Loucy (cell line): ENCODE data around the gene CACNB3.
A peak's percentile ranks its signal among the peaks of the same experiment; 100 is the strongest.

Source experiments
- H2AFZ ChIP-seq: fragments of 200-600 bp; sonication (generic); 2 replicates; pipeline ENCODE4 v1.6.0; 2016; ENCODE audit warnings: antibody characterized with exemption, mild to moderate bottlenecking, low read length, moderate library complexity
- H3F3A ChIP-seq: fragments of 200-600 bp; 2 replicates; pipeline ENCODE4 v1.6.0; 2016; ENCODE audit warnings: antibody characterized with exemption, low read depth, mild to moderate bottlenecking
- H3K27me3 ChIP-seq: fragments of 200-600 bp; sonication (generic); 2 replicates; pipeline ENCODE4 v1.6.1; 2014; ENCODE audit warnings: low read length, mild to moderate bottlenecking; ENCODE audit not compliant: insufficient read depth, poor library complexity, severe bottlenecking
- H3K36me3 ChIP-seq: fragments of 200-600 bp; sonication (generic); 2 replicates; pipeline ENCODE4 v1.6.1; 2016; ENCODE audit warnings: low read length; ENCODE audit not compliant: insufficient read depth
- H3K4me1 ChIP-seq: fragments of 200-600 bp; sonication (generic); 2 replicates; pipeline ENCODE4 v1.5.1; 2014; ENCODE audit warnings: low read length, mild to moderate bottlenecking; ENCODE audit not compliant: insufficient read depth, poor library complexity, severe bottlenecking
- H3K4me2 ChIP-seq: fragments of 200-600 bp; sonication (generic); 2 replicates; pipeline ENCODE4 v1.6.0; 2014; ENCODE audit warnings: antibody characterized with exemption, low read length, low read depth, mild to moderate bottlenecking; ENCODE audit not compliant: poor library complexity, severe bottlenecking
- H3K4me3 ChIP-seq: fragments of 200-600 bp; sonication (generic); 2 replicates; pipeline ENCODE4 v1.5.1; 2014; ENCODE audit warnings: low read length, mild to moderate bottlenecking, mixed read lengths; ENCODE audit not compliant: poor library complexity, severe bottlenecking
- H3K79me2 ChIP-seq: fragments of 200-600 bp; sonication (generic); 2 replicates; pipeline ENCODE4 v1.6.1; 2014; ENCODE audit warnings: low read length; ENCODE audit not compliant: insufficient read depth
- H3K9ac ChIP-seq: fragments of 200-600 bp; sonication (generic); 2 replicates; pipeline ENCODE4 v1.6.0; 2014; ENCODE audit warnings: mild to moderate bottlenecking, low read depth, low read length, moderate library complexity; ENCODE audit not compliant: poor library complexity, severe bottlenecking
- H3K9me2 ChIP-seq: fragments of 200-600 bp; sonication (generic); replicated peaks from 2 replicates; pipeline ENCODE4 v1.6.1; 2016; ENCODE audit warnings: low read depth, low read length, mixed read lengths
- H3K9me3 ChIP-seq: fragments of 200-600 bp; sonication (generic); 2 replicates; pipeline ENCODE4 v1.6.1; 2014; ENCODE audit warnings: mild to moderate bottlenecking, antibody characterized with exemption, low read length, low read depth; ENCODE audit not compliant: insufficient read depth
- H4K20me1 ChIP-seq: fragments of 200-600 bp; sonication (generic); 2 replicates; pipeline ENCODE4 v1.6.0; 2014; ENCODE audit warnings: antibody characterized with exemption, low read length, mild to moderate bottlenecking; ENCODE audit not compliant: insufficient read depth, poor library complexity, severe bottlenecking
- EZH2phosphoT487 ChIP-seq: fragments of 200-600 bp; IDR thresholded peaks from 2 replicates; pipeline ENCODE4 v1.6.1; 2018; ENCODE audit warnings: antibody characterized with exemption, mild to moderate bottlenecking, moderate library complexity, borderline replicate concordance
- TF ChIP-seq, protein P1 (sequence below): fragments of 200-600 bp; sonication (generic); conservative IDR thresholded peaks from 2 replicates; pipeline ENCODE4 v1.5.1; 2014; ENCODE audit warnings: mild to moderate bottlenecking, antibody characterized with exemption, low read length

Gene CACNB3

DNA sequence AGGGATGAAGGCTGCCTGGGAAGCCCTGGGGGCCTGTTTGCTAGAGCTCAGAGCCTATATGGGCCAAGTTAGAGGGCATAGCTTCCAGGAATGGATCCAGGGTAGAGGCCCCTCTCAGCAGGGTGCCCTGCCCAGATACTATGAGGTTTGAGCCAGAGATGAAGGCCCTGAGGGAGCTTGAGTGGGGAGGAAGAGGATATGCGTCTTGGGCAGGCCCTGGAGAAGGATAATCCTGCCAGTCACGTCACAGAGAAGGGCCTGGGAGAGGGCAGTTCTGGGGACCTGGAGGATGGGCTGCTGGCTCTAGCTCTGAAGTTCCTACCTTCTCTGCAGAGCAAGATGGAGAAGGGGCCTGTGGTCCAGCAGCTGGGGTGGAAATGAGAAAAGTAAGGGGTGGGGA, 5.9 kb upstream of the CACNB3 start:
- Histone ChIP-seq H3K9me2 (no peaks in the 10 kb centered on the region), H3F3A (no peaks in the 10 kb centered on the region; the same call in 1 of the 2 replicates), H3K4me1 (peaks cover 17% of the 10 kb centered on the region), H3K4me2 (no peak overlapping the region), H3K36me3 (no peaks in the 10 kb centered on the region), H3K79me2 (peaks cover 13% of the 10 kb centered on the region; the same call in 1 of the 2 replicates), H2AFZ (no peak overlapping the region), H3K9me3 (no peaks in the 10 kb centered on the region), H3K27me3 (no peaks in the 10 kb centered on the region), H3K4me3 (no peak overlapping the region), H3K9ac (no peak overlapping the region), H4K20me1 (no peaks in the 10 kb centered on the region)
- TF ChIP-seq, protein P1, sequence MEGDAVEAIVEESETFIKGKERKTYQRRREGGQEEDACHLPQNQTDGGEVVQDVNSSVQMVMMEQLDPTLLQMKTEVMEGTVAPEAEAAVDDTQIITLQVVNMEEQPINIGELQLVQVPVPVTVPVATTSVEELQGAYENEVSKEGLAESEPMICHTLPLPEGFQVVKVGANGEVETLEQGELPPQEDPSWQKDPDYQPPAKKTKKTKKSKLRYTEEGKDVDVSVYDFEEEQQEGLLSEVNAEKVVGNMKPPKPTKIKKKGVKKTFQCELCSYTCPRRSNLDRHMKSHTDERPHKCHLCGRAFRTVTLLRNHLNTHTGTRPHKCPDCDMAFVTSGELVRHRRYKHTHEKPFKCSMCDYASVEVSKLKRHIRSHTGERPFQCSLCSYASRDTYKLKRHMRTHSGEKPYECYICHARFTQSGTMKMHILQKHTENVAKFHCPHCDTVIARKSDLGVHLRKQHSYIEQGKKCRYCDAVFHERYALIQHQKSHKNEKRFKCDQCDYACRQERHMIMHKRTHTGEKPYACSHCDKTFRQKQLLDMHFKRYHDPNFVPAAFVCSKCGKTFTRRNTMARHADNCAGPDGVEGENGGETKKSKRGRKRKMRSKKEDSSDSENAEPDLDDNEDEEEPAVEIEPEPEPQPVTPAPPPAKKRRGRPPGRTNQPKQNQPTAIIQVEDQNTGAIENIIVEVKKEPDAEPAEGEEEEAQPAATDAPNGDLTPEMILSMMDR = no peak
- no peak for TF ChIP-seq EZH2phosphoT487

DNA sequence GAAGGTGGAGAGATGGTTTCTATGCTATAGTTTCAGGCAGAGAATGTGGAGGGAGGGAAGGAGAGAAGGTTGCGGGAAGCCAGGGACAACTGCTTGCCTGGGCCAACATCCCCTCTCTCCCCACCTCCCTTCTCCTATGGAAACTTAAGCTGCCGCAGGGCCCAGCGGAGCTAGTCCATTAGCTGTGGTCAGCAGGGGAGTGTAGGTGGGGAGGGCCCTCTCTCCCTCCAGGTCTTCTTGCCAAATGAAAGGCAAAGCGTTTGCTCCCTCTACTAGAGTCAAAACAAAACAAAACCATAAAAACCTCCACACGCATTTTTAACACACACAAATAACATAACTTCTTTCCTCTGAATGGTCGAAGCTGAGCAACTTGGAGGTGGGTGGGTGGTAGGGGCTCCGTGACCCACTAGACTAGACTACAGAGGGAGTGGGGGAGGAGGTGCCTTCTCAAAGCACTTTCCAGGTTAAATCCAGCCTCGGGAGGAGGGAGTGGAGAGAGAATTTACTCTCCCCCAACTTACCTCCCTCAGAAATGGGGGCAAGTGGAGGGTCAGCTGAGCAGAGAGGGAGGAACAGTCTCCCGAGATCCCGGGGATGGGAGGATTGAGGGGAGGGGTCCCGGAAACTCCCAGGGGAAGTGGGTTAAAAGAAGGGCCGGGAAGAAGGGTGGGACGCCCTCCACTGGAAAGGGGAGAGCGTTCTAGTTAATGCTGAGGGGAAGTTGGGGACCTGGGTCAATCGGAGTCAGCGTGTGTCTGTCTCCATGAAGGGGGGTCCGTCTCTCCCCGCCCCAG, 4.6 kb upstream of the CACNB3 start:
- Histone ChIP-seq H3K4me3 (no peak overlapping the region), H3K9ac (no peak overlapping the region), H3K79me2 (peaks cover 13% of the 10 kb centered on the region; the same call in 1 of the 2 replicates), H3K4me2 (no peak overlapping the region), H3K36me3 (no peaks in the 10 kb centered on the region), H3K9me3 (no peaks in the 10 kb centered on the region), H3K9me2 (no peaks in the 10 kb centered on the region), H4K20me1 (no peaks in the 10 kb centered on the region), H2AFZ (no peak overlapping the region), H3K4me1 (peaks cover 21% of the 10 kb centered on the region), H3F3A (no peaks in the 10 kb centered on the region; the same call in 1 of the 2 replicates), H3K27me3 (no peaks in the 10 kb centered on the region)
- TF ChIP-seq, protein P1 = no peak
- TF ChIP-seq EZH2phosphoT487 = no peak

DNA sequence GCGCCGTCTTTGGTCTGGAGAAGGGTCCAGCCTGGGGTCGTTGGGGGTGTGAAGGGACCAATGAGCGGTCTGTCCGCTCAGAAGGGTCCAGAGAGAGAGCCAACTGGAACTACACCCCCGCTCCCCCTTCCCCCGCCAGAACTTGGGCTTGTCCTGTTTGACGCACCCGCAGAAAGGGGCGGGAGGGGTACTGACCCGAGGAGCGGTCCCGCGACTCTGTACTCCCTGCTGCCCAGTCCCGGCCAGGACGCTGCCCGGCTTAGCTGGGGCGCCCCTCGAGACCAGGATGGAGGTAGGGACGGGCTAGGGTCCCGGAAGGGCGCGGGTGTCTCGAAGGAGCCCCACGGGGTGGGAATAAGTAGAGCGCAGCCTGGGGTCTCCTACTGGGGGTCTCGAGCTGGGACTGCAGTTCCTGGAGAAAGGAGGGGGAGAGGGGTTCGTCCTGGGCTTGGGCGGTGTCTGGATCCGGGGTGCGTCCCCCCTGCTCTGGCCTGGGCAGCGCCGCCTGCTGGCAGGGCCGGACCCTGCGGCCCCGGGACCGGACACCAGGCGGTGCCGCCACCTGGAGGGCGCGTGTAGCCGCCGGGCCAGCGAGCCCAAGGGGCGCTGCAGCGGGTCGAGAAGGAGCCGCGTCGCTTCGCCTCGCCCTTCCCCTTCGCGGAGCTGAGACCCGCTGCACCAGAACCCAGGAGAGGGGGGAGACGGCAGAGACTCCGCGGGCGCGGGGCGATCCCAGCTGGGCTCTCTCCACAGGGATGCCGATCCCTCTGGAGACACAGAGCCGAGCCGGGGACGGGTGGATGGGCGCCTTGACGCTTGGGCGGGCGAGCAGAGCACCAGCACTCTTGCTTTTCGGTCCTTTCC, 3.8 kb upstream of the CACNB3 start:
- peak overlapping the region; percentile 97 for H2AFZ ChIP-seq
- H3K36me3 ChIP-seq = no peaks in the 10 kb centered on the region
- H3K79me2 ChIP-seq = peaks cover 13% of the 10 kb centered on the region; the same call in 1 of the 2 replicates
- TF ChIP-seq EZH2phosphoT487 = no peak
- TF ChIP-seq, protein P1 = peak; percentile 98
- H3K9ac ChIP-seq = peak overlapping the region; percentile 84
- H3K9me2 ChIP-seq = no peaks in the 10 kb centered on the region
- peaks cover 4% of the 10 kb centered on the region for H4K20me1 ChIP-seq
- peak overlapping the region; percentile 84 for H3K4me2 ChIP-seq
- peaks cover 30% of the 10 kb centered on the region for H3K4me1 ChIP-seq
- peak overlapping the region; percentile 84 for H3K4me3 ChIP-seq
- no peaks in the 10 kb centered on the region for H3K9me3 ChIP-seq
- H3K27me3 ChIP-seq = no peaks in the 10 kb centered on the region
- H3F3A ChIP-seq = no peaks in the 10 kb centered on the region; the same call in 1 of the 2 replicates
